T-cell (primary cell): Measurements from ENCODE around the gene PIP5K1B. TPM values are rescaled to one million over a fixed set of nuclear protein-coding genes. Genes with fewer than 3 reads are reported as not detected.

ENCODE experiments used
- ATAC-seq, 4 experiments: fragments of 200-7000 bp in 3 of 4; fragments of 150-1000 bp in 1 of 4; cut with Tn5 transposase; replicated peaks in 1 of 4; 1 replicate in 3 of 4; 2 replicates in 1 of 4; pipeline ENCODE4 v1.10.0; 2021; ENCODE audit warnings: moderate library complexity in 3 of 4, mild to moderate bottlenecking in 2 of 4, moderate number of reproducible peaks in 1 of 4
- CTCF ChIA-PET, 2 donors: fragments of 300-600 bp; sonication (Branson Sonifier 250); formaldehyde crosslinking; loops; one replicate each; lab custom pipeline; 2022; ENCODE audit warnings: antibody characterized with exemption in 2 of 2; lab: Charles Lee
- POLR2A ChIA-PET, 2 donors: fragments of 300-600 bp; sonication (Branson Sonifier 250); formaldehyde crosslinking; loops; one replicate each; lab custom pipeline; 2022; ENCODE audit warnings: antibody characterized with exemption in 2 of 2; lab: Charles Lee
- DNase-seq, 35 experiments: peaks; one replicate each; pipeline versions ENCODE4 v3.0.0 to v3.0.0-alpha.2; 2013 to 2023
- H3K27ac ChIP-seq: one replicate; pipeline ENCODE4 v1.5.1; 2013; ENCODE audit warnings: low read length
- H3K27me3 ChIP-seq, 2 experiments: replicated peaks in 1 of 2; 1 replicate in 1 of 2; 2 replicates in 1 of 2; pipeline versions ENCODE4 v1.6.1 to v1.7.0; 2013; ENCODE audit warnings: low read length in 1 of 2, mixed read lengths in 1 of 2; ENCODE audit not compliant: control insufficient read depth in 2 of 2, insufficient read depth in 2 of 2; ENCODE audit errors: extremely low read depth in 1 of 2
- H3K36me3 ChIP-seq, 2 donors: 1 replicate in 1 of 2; 2 replicates in 1 of 2; pipeline versions ENCODE4 v1.6.1 to v1.7.0; 2013; ENCODE audit warnings: low read length in 1 of 2; ENCODE audit not compliant: control insufficient read depth in 2 of 2, insufficient read depth in 1 of 2; ENCODE audit errors: extremely low read depth in 1 of 2
- H3K4me1 ChIP-seq, 2 experiments: 1 replicate in 1 of 2; 2 replicates in 1 of 2; pipeline versions ENCODE4 v1.6.1 to v1.7.0; 2013; ENCODE audit warnings: low read length in 2 of 2, mixed read lengths in 1 of 2; ENCODE audit not compliant: insufficient read depth in 2 of 2, control insufficient read depth in 1 of 2; ENCODE audit errors: extremely low read depth in 1 of 2
- H3K4me3 ChIP-seq, 2 donors: 1 replicate in 1 of 2; 2 replicates in 1 of 2; pipeline versions ENCODE4 v1.5.1 to v1.7.0; 2013; ENCODE audit warnings: mild to moderate bottlenecking in 2 of 2, low read length in 1 of 2, moderate library complexity in 1 of 2; ENCODE audit not compliant: control insufficient read depth in 1 of 2; ENCODE audit errors: extremely low read depth in 1 of 2
- H3K9me3 ChIP-seq: 2 replicates; pipeline ENCODE4 v1.7.0; 2013
- H3K27ac Mint-ChIP-seq, 2 donors: one replicate each; pipeline ENCODE4 v1.8.0; 2020 to 2021; ENCODE audit warnings: mild to moderate bottlenecking in 2 of 2, mixed read lengths in 2 of 2
- H3K27me3 Mint-ChIP-seq, 2 donors: one replicate each; pipeline ENCODE4 v1.8.0; 2021 to 2022; ENCODE audit warnings: mixed read lengths in 2 of 2
- H3K36me3 Mint-ChIP-seq: one replicate; pipeline ENCODE4 v1.8.0; 2021; ENCODE audit warnings: mixed read lengths
- H3K4me1 Mint-ChIP-seq, 3 donors: one replicate each; pipeline ENCODE4 v1.8.0; 2020 to 2022; ENCODE audit warnings: mixed read lengths in 3 of 3, mild to moderate bottlenecking in 1 of 3
- H3K4me3 Mint-ChIP-seq, 3 donors: one replicate each; pipeline ENCODE4 v1.8.0; 2020 to 2022; ENCODE audit warnings: mild to moderate bottlenecking in 3 of 3, mixed read lengths in 3 of 3, moderate library complexity in 3 of 3
- H3K9me3 Mint-ChIP-seq, 3 donors: one replicate each; pipeline ENCODE4 v1.8.0; 2020 to 2022; ENCODE audit warnings: mixed read lengths in 3 of 3
- WGBS: methylation state at CpG from one replicate; pipeline ENCODE4 v1.1.5; 2013; ENCODE audit warnings: missing lambda C conversion rate; ENCODE audit not compliant: insufficient coverage; 5-methylcytosine and 5-hydroxymethylcytosine counted together
- total RNA-seq, 35 experiments: library from RNA in 6 of 35; stranded (reverse) in 6 of 35; fragments of 120-200 nt in 1 of 35; gene quantifications; one replicate each; pipeline versions ENCODE4 v1.2.1 to v1.2.4 and lab custom pipeline; 2013 to 2026

The PIP5K1B gene
- total RNA-seq, 5 donors from 2014 or later (not counting 1 experiment from before 2014, with no cell fraction given) = 0.29 to 1.8 (median 0.95) TPM

GRCh38 chr9:68913054-68913453, 208.0 kb downstream of the PIP5K1B start:
- no peaks in the 10 kb centered on the region for H3K36me3 Mint-ChIP-seq
- no CpG with 5 or more reads among the region's 1 CpG for WGBS
- POLR2A ChIA-PET = no interaction called here

GRCh38 chr9:68914751-68915150, 209.7 kb downstream of the PIP5K1B start:
- CTCF ChIA-PET = no interaction called here
- Histone ChIP-seq H3K36me3 (no peaks in the 10 kb centered on the region), H3K27me3 (no peaks in the 10 kb centered on the region), H3K4me3 (no peak overlapping the region), H3K9me3 (no peaks in the 10 kb centered on the region), H3K4me1 (peaks cover 0 to 3% of the 10 kb centered on the region in 2 experiments), H3K27ac (no peak overlapping the region)
- no peak for DNase-seq
- no peaks in the 10 kb centered on the region for H3K36me3 Mint-ChIP-seq
- peaks cover 3 to 9% (median 5%) of the 10 kb centered on the region in 3 donors for H3K4me1 Mint-ChIP-seq
- peaks cover 2 to 4% of the 10 kb centered on the region in 2 donors for H3K27me3 Mint-ChIP-seq
- H3K4me3 Mint-ChIP-seq = no peak overlapping the region
- no CpG with 5 or more reads among the region's 2 CpGs for WGBS
- ATAC-seq = no peak
- H3K9me3 Mint-ChIP-seq = no peaks in the 10 kb centered on the region
- no peak overlapping the region for H3K27ac Mint-ChIP-seq
- POLR2A ChIA-PET = no interaction called here

More at GRCh38 chr9:68913054-68913453, 208.0 kb downstream of the PIP5K1B start:
- CTCF ChIA-PET = no interaction called here
- H3K9me3 ChIP-seq = no peaks in the 10 kb centered on the region
- H3K4me1 ChIP-seq = no peaks in the 10 kb centered on the region
- H3K27me3 ChIP-seq = no peaks in the 10 kb centered on the region
- no peak overlapping the region for H3K4me3 ChIP-seq
- H3K27ac Mint-ChIP-seq = no peak overlapping the region
- peaks cover 2 to 8% of the 10 kb centered on the region in 2 donors for H3K27me3 Mint-ChIP-seq
- no peak for ATAC-seq
- no peaks in the 10 kb centered on the region for H3K36me3 ChIP-seq
- H3K4me1 Mint-ChIP-seq = peaks cover 0 to 6% (median 1%) of the 10 kb centered on the region in 3 donors
- no peak for DNase-seq
- H3K9me3 Mint-ChIP-seq = no peaks in the 10 kb centered on the region
- H3K4me3 Mint-ChIP-seq = no peak overlapping the region
- H3K27ac ChIP-seq = no peak overlapping the region

GRCh38 chr9:68919661-68920060, 214.6 kb downstream of the PIP5K1B start:
- WGBS = no CpG with 5 or more reads among the region's 2 CpGs
- POLR2A ChIA-PET = interaction anchor here in 1 of 2 donors (0.7 kb wide), 1 partner anchor 176 kb away, joined by 3 read pairs; no protein-coding TSS in a partner anchor
- Histone ChIP-seq H3K4me3 (no peak overlapping the region), H3K4me1 (peaks cover 0 to 6% of the 10 kb centered on the region in 2 experiments), H3K27ac (no peak overlapping the region), H3K36me3 (no peaks in the 10 kb centered on the region), H3K9me3 (no peaks in the 10 kb centered on the region), H3K27me3 (no peaks in the 10 kb centered on the region)
- Mint-ChIP-seq H3K4me1 (peaks cover 7 to 15% (median 11%) of the 10 kb centered on the region in 3 donors), H3K4me3 (no peak overlapping the region), H3K36me3 (no peaks in the 10 kb centered on the region), H3K27ac (peak overlapping the region in 1 of 2 donors; percentile 46), H3K9me3 (no peaks in the 10 kb centered on the region), H3K27me3 (no peaks in the 10 kb centered on the region)
- DNase-seq = no peak
- no peak for ATAC-seq
- CTCF ChIA-PET = no interaction called here

GRCh38 chr9:68920921-68921320, 215.9 kb downstream of the PIP5K1B start:
- H3K4me1 Mint-ChIP-seq = peaks cover 7 to 15% (median 11%) of the 10 kb centered on the region in 3 donors
- no peaks in the 10 kb centered on the region for H3K27me3 Mint-ChIP-seq
- Histone ChIP-seq H3K27ac (no peak overlapping the region), H3K27me3 (no peaks in the 10 kb centered on the region), H3K4me3 (no peak overlapping the region), H3K9me3 (no peaks in the 10 kb centered on the region), H3K4me1 (peaks cover 0 to 6% of the 10 kb centered on the region in 2 experiments), H3K36me3 (no peaks in the 10 kb centered on the region)
- H3K36me3 Mint-ChIP-seq = no peaks in the 10 kb centered on the region
- ChIA-PET CTCF (interaction anchor here in 1 of 2 donors (0.7 kb wide), 1 partner anchor 261 kb away, joined by 4 read pairs; no protein-coding TSS in a partner anchor), POLR2A (no interaction called here)
- DNase-seq = no peak
- no peak for ATAC-seq
- no CpG with 5 or more reads among the region's 1 CpG for WGBS
- no peak overlapping the region for H3K4me3 Mint-ChIP-seq
- H3K9me3 Mint-ChIP-seq = no peaks in the 10 kb centered on the region
- H3K27ac Mint-ChIP-seq = no peak overlapping the region

- peaks cover 7 to 15% (median 11%) of the 10 kb centered on the region in 3 donors for H3K4me1 Mint-ChIP-seq
- ATAC-seq = no peak
- H3K27me3 Mint-ChIP-seq = peaks cover 2 to 10% of the 10 kb centered on the region in 2 donors
- Histone ChIP-seq H3K9me3 (no peaks in the 10 kb centered on the region), H3K36me3 (no peaks in the 10 kb centered on the region), H3K27me3 (no peaks in the 10 kb centered on the region), H3K27ac (no peak overlapping the region), H3K4me3 (no peak overlapping the region), H3K4me1 (peaks cover 0 to 6% of the 10 kb centered on the region in 2 experiments)
- no peak overlapping the region for H3K27ac Mint-ChIP-seq
- no peak for DNase-seq
- no peaks in the 10 kb centered on the region for H3K36me3 Mint-ChIP-seq
- H3K4me3 Mint-ChIP-seq = no peak overlapping the region
- no peaks in the 10 kb centered on the region for H3K9me3 Mint-ChIP-seq
- CTCF ChIA-PET = interaction anchor here in 1 of 2 donors (0.6 kb wide), 1 partner anchor 28 kb away, joined by 3 read pairs; no protein-coding TSS in a partner anchor
- POLR2A ChIA-PET = interaction anchor here in 1 of 2 donors (0.6 kb wide), 1 partner anchor 111 kb away, joined by 7 read pairs; no protein-coding TSS in a partner anchor
These were observed 218.4 kb downstream of the PIP5K1B start for GRCh38 chr9:68923480-68923879.

GRCh38 chr9:68925175-68925574, 220.1 kb downstream of the PIP5K1B start:
- H3K9me3 ChIP-seq = no peaks in the 10 kb centered on the region
- Mint-ChIP-seq H3K4me3 (no peak overlapping the region), H3K4me1 (peaks cover 0 to 7% (median 4%) of the 10 kb centered on the region in 3 donors), H3K27me3 (peaks cover 10 to 19% of the 10 kb centered on the region in 2 donors), H3K27ac (no peak overlapping the region), H3K9me3 (no peaks in the 10 kb centered on the region), H3K36me3 (no peaks in the 10 kb centered on the region)
- DNase-seq = no peak
- H3K4me3 ChIP-seq = no peak overlapping the region
- H3K4me1 ChIP-seq = no peaks in the 10 kb centered on the region
- ChIA-PET POLR2A (no interaction called here), CTCF (no interaction called here)
- H3K27ac ChIP-seq = no peak overlapping the region
- 38% methylated on average over 3 of the region's 6 CpGs for WGBS
- no peaks in the 10 kb centered on the region for H3K36me3 ChIP-seq
- H3K27me3 ChIP-seq = peaks cover 0 to 4% of the 10 kb centered on the region in 2 experiments
- ATAC-seq = no peak
